Neuronal stem cell (in vitro differentiated cells): ENCODE results near the gene SFT2D3.
A peak's percentile ranks its signal among the peaks of the same experiment; 100 is the strongest.

Experiments used
- DNase-seq: peaks from one replicate; pipeline ENCODE4 v3.0.0-alpha.2; 2013; ENCODE audit warnings: low spot score
- H2AFZ ChIP-seq: one replicate; pipeline ENCODE4 v1.6.1; 2013; ENCODE audit warnings: mild to moderate bottlenecking, low read length, inconsistent platforms
- H2AK5ac ChIP-seq: 2 replicates; pipeline ENCODE4 v1.6.1; 2013; ENCODE audit warnings: low read depth, mild to moderate bottlenecking, inconsistent platforms, low read length, moderate library complexity, mixed read lengths
- H2BK120ac ChIP-seq: 2 replicates; pipeline ENCODE4 v1.6.1; 2013; ENCODE audit warnings: low read depth, mild to moderate bottlenecking, inconsistent platforms, low read length, moderate library complexity, mixed read lengths
- H2BK12ac ChIP-seq: one replicate; pipeline ENCODE4 v1.6.1; 2013; ENCODE audit warnings: low read length, inconsistent platforms
- H2BK15ac ChIP-seq: 2 replicates; pipeline ENCODE4 v1.6.1; 2013; ENCODE audit warnings: mild to moderate bottlenecking, low read length, inconsistent platforms, mixed read lengths
- H2BK5ac ChIP-seq: one replicate; pipeline ENCODE4 v1.6.1; 2013; ENCODE audit warnings: inconsistent platforms, mild to moderate bottlenecking, low read length, moderate library complexity
- H3K14ac ChIP-seq: one replicate; pipeline ENCODE4 v1.6.1; 2013; ENCODE audit warnings: low read length, inconsistent platforms
- H3K18ac ChIP-seq: 2 replicates; pipeline ENCODE4 v1.6.1; 2013; ENCODE audit warnings: low read length, inconsistent platforms
- H3K23ac ChIP-seq: 2 replicates; pipeline ENCODE4 v1.6.1; 2013; ENCODE audit warnings: low read depth, mild to moderate bottlenecking, mixed read lengths, low read length, inconsistent platforms; ENCODE audit not compliant: poor library complexity
- H3K27ac ChIP-seq: replicated peaks from 3 replicates; pipeline ENCODE4 v1.5.1; 2013; ENCODE audit warnings: low read length, inconsistent platforms
- H3K27me3 ChIP-seq, 3 experiments: 2 replicates each; pipeline ENCODE4 v1.6.1; 2013; ENCODE audit warnings: low read length in 3 of 3, mild to moderate bottlenecking in 2 of 3, inconsistent platforms in 1 of 3, low read depth in 1 of 3, mixed read lengths in 1 of 3, moderate library complexity in 1 of 3; ENCODE audit not compliant: control insufficient read depth in 3 of 3, insufficient read depth in 3 of 3
- H3K36me3 ChIP-seq, 2 donors: replicated peaks in 1 of 2; 2 replicates each; pipeline ENCODE4 v1.6.1; 2013; ENCODE audit warnings: low read length in 2 of 2; ENCODE audit not compliant: control insufficient read depth in 2 of 2, insufficient read depth in 2 of 2
- H3K4ac ChIP-seq: 2 replicates; pipeline ENCODE4 v1.6.1; 2013; ENCODE audit warnings: inconsistent platforms, mild to moderate bottlenecking, low read length, moderate library complexity
- H3K4me1 ChIP-seq, 2 donors: 1 replicate in 1 of 2; 2 replicates in 1 of 2; pipeline ENCODE4 v1.6.1; 2013; ENCODE audit warnings: low read length in 2 of 2, low read depth in 1 of 2; ENCODE audit not compliant: control insufficient read depth in 2 of 2, insufficient read depth in 1 of 2
- H3K4me2 ChIP-seq: one replicate; pipeline ENCODE4 v1.6.1; 2013; ENCODE audit warnings: mild to moderate bottlenecking, low read length, inconsistent platforms; ENCODE audit not compliant: insufficient read depth, poor library complexity, severe bottlenecking
- H3K4me3 ChIP-seq, 2 donors: 2 replicates each; pipeline ENCODE4 v1.5.1; 2013; ENCODE audit warnings: low read length in 2 of 2, mild to moderate bottlenecking in 2 of 2, inconsistent platforms in 1 of 2, moderate library complexity in 1 of 2
- H3K79me1 ChIP-seq: one replicate; pipeline ENCODE4 v1.6.1; 2013; ENCODE audit warnings: low read depth, mild to moderate bottlenecking, inconsistent platforms, low read length, moderate library complexity
- H3K9ac ChIP-seq: one replicate; pipeline ENCODE4 v1.6.1; 2013; ENCODE audit warnings: mild to moderate bottlenecking, low read depth, low read length, inconsistent platforms; ENCODE audit not compliant: poor library complexity
- H3K9me3 ChIP-seq, 2 donors: replicated peaks in 1 of 2; 2 replicates each; pipeline versions ENCODE3 to v1.6.1; 2013; ENCODE audit warnings: low read length in 2 of 2, mild to moderate bottlenecking in 2 of 2, inconsistent platforms in 1 of 2, low read depth in 1 of 2, mixed read lengths in 1 of 2, moderate library complexity in 1 of 2; ENCODE audit not compliant: control insufficient read depth in 2 of 2, insufficient read depth in 1 of 2
- H4K8ac ChIP-seq: one replicate; pipeline ENCODE4 v1.6.1; 2013; ENCODE audit warnings: low read depth, mild to moderate bottlenecking, inconsistent platforms, low read length, moderate library complexity
- H4K91ac ChIP-seq: one replicate; pipeline ENCODE4 v1.6.1; 2013; ENCODE audit warnings: low read length, low read depth, mild to moderate bottlenecking, inconsistent platforms; ENCODE audit not compliant: poor library complexity
- WGBS, 2 donors: extraction: QIAGEN DNeasy Blood & Tissue Kit; methylation state at CpG; one replicate each; pipeline ENCODE4 v1.1.7; 2013; ENCODE audit warnings: missing lambda C conversion rate in 2 of 2, mixed read lengths in 1 of 2; ENCODE audit not compliant: insufficient read length in 2 of 2, insufficient replicate concordance in 1 of 2; ENCODE audit errors: extremely low coverage in 2 of 2; 5-methylcytosine and 5-hydroxymethylcytosine counted together

SFT2D3 gene

GRCh38 chr2:127715778-127716449 is 14.6 kb downstream of the SFT2D3 start:
- H3K14ac ChIP-seq = no peak overlapping the region
- H3K79me1 ChIP-seq = peaks cover 2% of the 10 kb centered on the region
- peaks cover 10 to 88% of the 10 kb centered on the region in 2 donors for H3K36me3 ChIP-seq
- H3K4ac ChIP-seq = no peak overlapping the region
- H2AK5ac ChIP-seq = no peak overlapping the region
- H3K4me2 ChIP-seq = no peak overlapping the region
- no peak overlapping the region for H3K9ac ChIP-seq
- no peak overlapping the region for H2BK12ac ChIP-seq
- H2BK15ac ChIP-seq = no peak overlapping the region
- no peak overlapping the region for H2BK120ac ChIP-seq
- no peak overlapping the region for H4K8ac ChIP-seq
- H4K91ac ChIP-seq = no peak overlapping the region
- no peak overlapping the region for H3K18ac ChIP-seq
- H3K27ac ChIP-seq = peak overlapping the region; percentile 6
- H3K4me3 ChIP-seq = no peak overlapping the region
- no CpG with 5 or more reads among the region's 14 CpGs for WGBS, 2 donors
- H3K23ac ChIP-seq = no peak overlapping the region
- peaks cover 0 to 9% of the 10 kb centered on the region in 2 donors for H3K4me1 ChIP-seq
- no peak for DNase-seq
- H3K27me3 ChIP-seq = no peaks in the 10 kb centered on the region
- H2AFZ ChIP-seq = no peak overlapping the region
- H2BK5ac ChIP-seq = no peak overlapping the region
- no peaks in the 10 kb centered on the region for H3K9me3 ChIP-seq

- Histone ChIP-seq H3K23ac (no peak overlapping the region), H2BK5ac (no peak overlapping the region), H3K36me3 (peaks cover 17 to 93% of the 10 kb centered on the region in 2 donors), H3K14ac (no peak overlapping the region), H3K4me3 (no peak overlapping the region), H2BK12ac (no peak overlapping the region), H4K91ac (no peak overlapping the region), H3K4me2 (no peak overlapping the region), H2AK5ac (no peak overlapping the region), H3K27ac (no peak overlapping the region), H4K8ac (no peak overlapping the region), H2AFZ (no peak overlapping the region), H3K27me3 (no peaks in the 10 kb centered on the region), H2BK15ac (no peak overlapping the region), H3K4me1 (peaks cover 0 to 9% of the 10 kb centered on the region in 2 donors), H3K79me1 (peaks cover 2% of the 10 kb centered on the region), H3K4ac (no peak overlapping the region), H3K9me3 (no peaks in the 10 kb centered on the region), H3K18ac (no peak overlapping the region), H2BK120ac (no peak overlapping the region), H3K9ac (no peak overlapping the region)
- DNase-seq = no peak
- no CpG with 5 or more reads among the region's 4 CpGs for WGBS, 2 donors
These were observed 17.0 kb downstream of the SFT2D3 start for GRCh38 chr2:127718271-127718670.

GRCh38 chr2:127719301-127720218 is 18.3 kb downstream of the SFT2D3 start:
- no peak overlapping the region for H2AK5ac ChIP-seq
- peaks cover 2% of the 10 kb centered on the region for H3K79me1 ChIP-seq
- peaks cover 17 to 88% of the 10 kb centered on the region in 2 donors for H3K36me3 ChIP-seq
- H3K23ac ChIP-seq = no peak overlapping the region
- no peak overlapping the region for H2BK15ac ChIP-seq
- no peak overlapping the region for H2BK12ac ChIP-seq
- no peak overlapping the region for H2BK5ac ChIP-seq
- no peak overlapping the region for H4K8ac ChIP-seq
- no CpG with 5 or more reads among the region's 13 CpGs for WGBS, 2 donors
- peak overlapping the region; percentile 31 for H3K14ac ChIP-seq
- H3K4me3 ChIP-seq = no peak overlapping the region
- H2BK120ac ChIP-seq = peak overlapping the region; percentile 9
- no peak for DNase-seq
- no peak overlapping the region for H2AFZ ChIP-seq
- no peak overlapping the region for H3K4ac ChIP-seq
- H3K27me3 ChIP-seq = no peaks in the 10 kb centered on the region
- peaks cover 0 to 6% of the 10 kb centered on the region in 2 donors for H3K4me1 ChIP-seq
- no peaks in the 10 kb centered on the region for H3K9me3 ChIP-seq
- H3K4me2 ChIP-seq = no peak overlapping the region
- no peak overlapping the region for H3K9ac ChIP-seq
- H3K18ac ChIP-seq = no peak overlapping the region
- H4K91ac ChIP-seq = no peak overlapping the region
- H3K27ac ChIP-seq = no peak overlapping the region

GRCh38 chr2:127721311-127721977 is 20.1 kb downstream of the SFT2D3 start:
- no CpG with 5 or more reads among the region's 6 CpGs for WGBS, 2 donors
- Histone ChIP-seq H3K27me3 (no peaks in the 10 kb centered on the region), H3K4me2 (no peak overlapping the region), H3K36me3 (peaks cover 17 to 86% of the 10 kb centered on the region in 2 donors), H3K18ac (no peak overlapping the region), H3K4me3 (no peak overlapping the region), H2BK12ac (no peak overlapping the region), H3K4me1 (no peaks in the 10 kb centered on the region), H3K9ac (no peak overlapping the region), H3K9me3 (no peaks in the 10 kb centered on the region), H3K4ac (no peak overlapping the region), H4K91ac (no peak overlapping the region), H3K27ac (no peak overlapping the region), H2BK120ac (no peak overlapping the region), H3K14ac (no peak overlapping the region), H3K23ac (no peak overlapping the region), H2BK5ac (no peak overlapping the region), H4K8ac (no peak overlapping the region), H2BK15ac (no peak overlapping the region), H3K79me1 (no peaks in the 10 kb centered on the region), H2AFZ (no peak overlapping the region), H2AK5ac (no peak overlapping the region)
- no peak for DNase-seq
